Esophagus squamous epithelium (tissue), 5 donors: ENCODE measurements around the gene FXYD6. TPM values are rescaled to one million over a fixed set of nuclear protein-coding genes. Genes with fewer than 3 reads are reported as not detected.

Source experiments
- DNase-seq: peaks from one replicate; lab custom pipeline; 2025; lab: John Stamatoyannopoulos, UW
- H3K27ac ChIP-seq, 4 donors: fragments of 200-600 bp; sonication (generic); one replicate each; pipeline ENCODE4 v1.5.1; 2016 to 2019; ENCODE audit warnings: mild to moderate bottlenecking in 1 of 4
- H3K27me3 ChIP-seq, 4 donors: fragments of 200-600 bp; sonication (generic); 1 replicate in 3 of 4; 2 replicates in 1 of 4; pipeline versions ENCODE4 v1.5.1 to v1.6.0; 2017 to 2021; ENCODE audit warnings: antibody characterized with exemption in 1 of 4
- H3K36me3 ChIP-seq, 3 donors: fragments of 200-600 bp; sonication (generic); one replicate each; pipeline ENCODE4 v1.5.1; 2016 to 2019
- H3K4me1 ChIP-seq, 3 donors: fragments of 200-600 bp; sonication (generic); one replicate each; pipeline ENCODE4 v1.5.1; 2017 to 2019
- H3K4me3 ChIP-seq, 4 donors: fragments of 200-600 bp; sonication (generic); 1 replicate in 3 of 4; 2 replicates in 1 of 4; pipeline ENCODE4 v1.5.1; 2016 to 2019; ENCODE audit warnings: mild to moderate bottlenecking in 2 of 4, moderate library complexity in 1 of 4
- H3K9me3 ChIP-seq, 3 donors: fragments of 200-600 bp; sonication (generic); one replicate each; pipeline ENCODE4 v1.5.1; 2016 to 2019
- POLR2A ChIP-seq, 4 donors: fragments of 450-650 bp; IDR thresholded peaks; one replicate each; pipeline ENCODE4 v1.6.1; 2017; ENCODE audit warnings: antibody characterized with exemption in 4 of 4, mild to moderate bottlenecking in 4 of 4, moderate library complexity in 3 of 4
- WGBS, 2 donors: methylation state at CpG; one replicate each; pipeline ENCODE4 v1.1.5; 2018; 5-methylcytosine and 5-hydroxymethylcytosine counted together
- intact Hi-C: fragments of 100-400 bp; cut with DNase I; formaldehyde crosslinking; loops from one replicate; pipeline ENCODE4 v1.15.0; 2022
- total RNA-seq, 4 donors: library from RNA; depleted of rRNA; stranded (reverse); fragments of >200 nt; gene quantifications; one replicate each; pipeline ENCODE4 v1.1.0, GENCODE V29; 2016
- TF ChIP-seq, protein P1 (sequence below), 6 experiments: fragments of 450-650 bp in 4 of 6; fragments of 200-600 bp in 2 of 6; sonication (generic) in 2 of 6; IDR thresholded peaks; one replicate each; pipeline ENCODE4 v1.5.1; 2016 to 2019; ENCODE audit warnings: antibody characterized with exemption in 6 of 6, mild to moderate bottlenecking in 4 of 6, moderate library complexity in 4 of 6
- donor health status: DM: yes; HTN: yes; CAD: no.

FXYD6 gene
- total RNA-seq, 4 donors from 2014 or later: 0.61 to 27.7 (median 2.1) TPM

DNA sequence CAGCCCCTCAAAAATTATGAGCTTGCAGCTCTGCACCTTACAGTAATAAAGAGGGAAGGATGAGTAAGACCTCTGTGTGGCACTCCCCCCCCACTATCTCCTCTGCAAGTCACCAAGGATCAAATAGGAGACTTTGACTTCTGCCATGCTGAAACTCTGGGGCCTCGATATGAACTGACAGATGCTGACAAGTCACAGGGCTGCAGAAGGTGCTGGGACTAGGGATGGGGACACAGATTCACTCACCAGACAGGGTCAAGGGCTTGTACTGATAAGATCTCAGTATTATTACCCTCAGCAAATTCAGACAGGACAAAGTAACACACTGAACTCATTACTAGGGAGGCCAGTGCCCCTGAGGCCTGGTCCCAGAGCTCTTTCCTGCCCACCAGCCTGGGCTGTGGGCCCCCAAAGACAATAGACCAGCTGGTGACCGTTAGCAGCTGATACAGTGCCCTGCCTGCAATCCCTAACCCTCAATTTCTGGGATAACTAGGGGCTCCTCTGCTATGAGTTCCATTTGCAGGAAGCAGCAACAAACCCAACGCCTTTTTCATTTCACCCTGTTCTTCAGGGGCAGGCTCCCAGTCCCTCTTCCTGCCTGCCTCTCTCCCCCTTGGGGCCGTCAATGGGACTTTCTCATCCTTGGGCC lies 32.6 kb upstream of the FXYD6 start:
- Histone ChIP-seq H3K27ac (no peak overlapping the region), H3K36me3 (peaks cover 0 to 53% (median 0%) of the 10 kb centered on the region in 3 donors), H3K9me3 (no peaks in the 10 kb centered on the region), H3K4me3 (no peak overlapping the region), H3K4me1 (peaks cover 0 to 10% (median 5%) of the 10 kb centered on the region in 3 donors), H3K27me3 (no peaks in the 10 kb centered on the region)
- WGBS, 2 donors: 71 to 85% methylated on average over 2 to 4 of the region's 4 CpGs
- intact Hi-C loops: no loop called here
- TF ChIP-seq, protein P1, sequence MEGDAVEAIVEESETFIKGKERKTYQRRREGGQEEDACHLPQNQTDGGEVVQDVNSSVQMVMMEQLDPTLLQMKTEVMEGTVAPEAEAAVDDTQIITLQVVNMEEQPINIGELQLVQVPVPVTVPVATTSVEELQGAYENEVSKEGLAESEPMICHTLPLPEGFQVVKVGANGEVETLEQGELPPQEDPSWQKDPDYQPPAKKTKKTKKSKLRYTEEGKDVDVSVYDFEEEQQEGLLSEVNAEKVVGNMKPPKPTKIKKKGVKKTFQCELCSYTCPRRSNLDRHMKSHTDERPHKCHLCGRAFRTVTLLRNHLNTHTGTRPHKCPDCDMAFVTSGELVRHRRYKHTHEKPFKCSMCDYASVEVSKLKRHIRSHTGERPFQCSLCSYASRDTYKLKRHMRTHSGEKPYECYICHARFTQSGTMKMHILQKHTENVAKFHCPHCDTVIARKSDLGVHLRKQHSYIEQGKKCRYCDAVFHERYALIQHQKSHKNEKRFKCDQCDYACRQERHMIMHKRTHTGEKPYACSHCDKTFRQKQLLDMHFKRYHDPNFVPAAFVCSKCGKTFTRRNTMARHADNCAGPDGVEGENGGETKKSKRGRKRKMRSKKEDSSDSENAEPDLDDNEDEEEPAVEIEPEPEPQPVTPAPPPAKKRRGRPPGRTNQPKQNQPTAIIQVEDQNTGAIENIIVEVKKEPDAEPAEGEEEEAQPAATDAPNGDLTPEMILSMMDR (IDR thresholded peaks at IDR 0.05): no peak
- no peak for TF ChIP-seq POLR2A (IDR thresholded peaks at IDR 0.05)
- DNase-seq: no peak

DNA sequence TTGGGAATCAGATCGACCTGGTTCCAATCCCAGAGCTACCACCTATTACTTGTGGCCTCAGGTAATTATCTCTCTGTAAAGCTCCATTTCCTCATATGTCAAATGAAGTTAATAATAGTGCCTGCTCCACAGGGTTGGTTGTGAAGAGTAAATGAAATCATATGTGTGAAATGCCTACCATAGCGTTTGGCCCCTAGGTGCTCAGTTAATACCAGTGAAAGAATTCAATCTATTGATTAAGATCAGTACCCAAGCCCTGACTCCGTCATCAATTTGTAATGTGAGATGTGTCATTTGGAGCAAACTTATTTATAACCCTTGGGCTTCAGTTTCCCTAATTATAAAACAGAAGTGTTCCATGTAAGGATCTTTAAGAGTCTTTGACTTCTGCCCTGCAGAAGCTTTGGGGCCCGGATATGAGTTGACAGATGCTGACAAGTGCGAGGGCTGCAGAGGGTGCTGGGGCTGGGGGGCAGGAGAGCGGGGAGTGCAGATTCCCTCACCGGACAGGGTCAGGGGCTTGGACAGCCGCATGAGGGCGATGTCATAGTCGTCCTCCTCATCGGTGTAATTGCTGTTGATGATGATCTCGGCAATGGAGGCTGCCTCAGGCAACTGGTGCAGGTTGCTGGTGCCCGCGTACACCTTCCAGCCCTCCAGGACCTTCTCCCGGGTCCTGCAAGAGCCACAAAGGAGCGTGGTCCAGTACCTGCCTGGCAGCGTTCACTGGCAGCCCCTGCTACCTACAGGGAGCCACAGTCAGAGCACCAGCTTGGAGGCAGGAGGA lies 31.8 kb upstream of the FXYD6 start:
- TF ChIP-seq, protein P1 (IDR thresholded peaks at IDR 0.05): no peak
- TF ChIP-seq POLR2A (IDR thresholded peaks at IDR 0.05): no peak
- no peaks in the 10 kb centered on the region for H3K27me3 ChIP-seq
- no peak for DNase-seq
- 83 to 86% methylated on average over 6 to 15 of the region's 17 CpGs for WGBS, 2 donors
- H3K4me1 ChIP-seq: peaks cover 0 to 10% (median 5%) of the 10 kb centered on the region in 3 donors
- peaks cover 0 to 47% (median 0%) of the 10 kb centered on the region in 3 donors for H3K36me3 ChIP-seq
- no peaks in the 10 kb centered on the region for H3K9me3 ChIP-seq
- no peak overlapping the region for H3K27ac ChIP-seq
- H3K4me3 ChIP-seq: no peak overlapping the region
- intact Hi-C loops: no loop called here

DNA sequence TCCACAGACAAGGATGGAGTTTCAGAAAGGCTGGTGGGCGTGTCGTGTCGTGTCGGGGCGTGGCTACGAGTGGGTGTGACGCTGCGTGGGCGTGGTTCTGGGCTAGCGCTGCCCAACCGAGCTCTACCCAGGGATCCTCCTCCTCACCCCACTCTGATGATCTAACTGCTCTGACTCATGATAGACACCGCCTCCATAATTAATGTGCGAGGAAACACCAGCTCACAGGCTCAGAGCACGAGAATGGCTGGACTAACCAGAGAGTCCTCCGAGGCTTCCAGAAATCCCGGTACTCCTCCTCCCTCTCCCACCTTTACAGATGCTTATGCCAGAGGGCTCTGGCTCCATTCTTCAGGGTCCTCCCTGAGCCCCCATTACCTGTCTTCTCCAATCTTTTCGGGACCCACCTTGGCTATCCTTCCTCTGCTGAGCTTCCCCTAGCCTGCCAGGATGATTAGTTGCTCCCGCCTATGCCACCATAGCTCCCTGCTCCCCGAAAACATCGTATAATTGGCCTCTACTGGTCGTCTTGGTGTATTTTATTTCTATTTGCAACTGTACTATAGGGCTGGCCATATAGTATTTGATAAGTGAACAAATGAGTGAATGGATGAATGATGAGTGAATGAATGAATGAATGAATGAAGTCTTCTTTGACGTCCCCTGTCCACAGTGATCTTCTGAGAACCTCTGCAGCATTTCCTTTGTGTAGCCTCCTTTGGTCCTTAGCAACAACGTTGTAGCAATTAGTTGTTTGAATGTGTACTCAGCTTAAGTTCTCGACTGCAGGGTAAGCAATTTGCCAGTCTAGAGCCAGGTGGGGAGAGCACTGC lies 31.0 kb upstream of the FXYD6 start:
- H3K4me1 ChIP-seq: peaks cover 0 to 10% (median 5%) of the 10 kb centered on the region in 3 donors
- intact Hi-C loops: no loop called here
- peak overlapping the region in 3 of 4 donors; percentile 17 to 57 (median 57) for H3K27ac ChIP-seq
- WGBS, 2 donors: 25 to 27% methylated on average over 22 to 24 of the region's 24 CpGs
- H3K36me3 ChIP-seq: peaks cover 0 to 39% (median 0%) of the 10 kb centered on the region in 3 donors
- H3K27me3 ChIP-seq: no peaks in the 10 kb centered on the region
- no peak overlapping the region for H3K4me3 ChIP-seq
- TF ChIP-seq, protein P1 (IDR thresholded peaks at IDR 0.05): no peak
- peak in 1 of 4 donors; percentile 9 for TF ChIP-seq POLR2A (IDR thresholded peaks at IDR 0.05)
- no peaks in the 10 kb centered on the region for H3K9me3 ChIP-seq
- DNase-seq: peak; percentile 12

DNA sequence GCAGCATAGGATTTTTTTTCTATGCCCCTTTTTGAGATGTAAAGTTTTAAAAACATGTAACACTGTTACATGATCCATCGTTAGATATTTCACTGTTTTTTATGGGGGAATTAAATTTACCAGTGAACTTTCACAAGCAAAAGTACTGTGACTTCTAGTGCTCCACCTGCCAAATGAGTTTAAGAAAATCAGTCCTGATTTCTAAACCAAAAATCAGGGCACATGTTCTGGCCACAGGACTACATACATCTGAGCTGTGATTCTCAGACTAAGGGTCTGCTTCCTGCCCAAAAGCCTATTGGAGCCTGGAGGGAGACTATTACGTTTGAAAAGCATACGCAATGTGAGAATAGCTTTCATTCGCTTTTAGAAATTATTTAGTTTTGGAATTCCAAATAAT lies 30.3 kb upstream of the FXYD6 start:
- WGBS, 2 donors: 70 to 76% methylated on average over 4 of the region's 4 CpGs
- Histone ChIP-seq H3K4me1 (peaks cover 0 to 10% (median 5%) of the 10 kb centered on the region in 3 donors), H3K27ac (peak overlapping the region in 2 of 4 donors; percentile 40 to 46), H3K9me3 (no peaks in the 10 kb centered on the region), H3K36me3 (peaks cover 0 to 32% (median 0%) of the 10 kb centered on the region in 3 donors), H3K27me3 (no peaks in the 10 kb centered on the region), H3K4me3 (no peak overlapping the region)
- intact Hi-C loops: no loop called here
- no peak for DNase-seq
- TF ChIP-seq POLR2A (IDR thresholded peaks at IDR 0.05): no peak

- no CpG with 5 or more reads among the region's 2 CpGs for WGBS, 2 donors
- Histone ChIP-seq H3K36me3 (peaks cover 0 to 26% (median 0%) of the 10 kb centered on the region in 3 donors), H3K4me3 (no peak overlapping the region), H3K27me3 (no peaks in the 10 kb centered on the region), H3K27ac (no peak overlapping the region), H3K9me3 (no peaks in the 10 kb centered on the region), H3K4me1 (peaks cover 0 to 11% (median 5%) of the 10 kb centered on the region in 3 donors)
- TF ChIP-seq POLR2A (IDR thresholded peaks at IDR 0.05): no peak
- TF ChIP-seq, protein P1 (IDR thresholded peaks at IDR 0.05): no peak
- intact Hi-C loops: no loop called here
- no peak for DNase-seq
These were observed 29.7 kb upstream of the FXYD6 start for GRCh38 chr11:117906126-117906525.
